ENCODE measurements around the gene IARS2. TPM values are rescaled to one million over a fixed set of nuclear protein-coding genes. Genes with fewer than 3 reads are reported as not detected.

Gene IARS2
- total RNA-seq, 1 experiment from 2014 or later = 72.9 TPM

DNA sequence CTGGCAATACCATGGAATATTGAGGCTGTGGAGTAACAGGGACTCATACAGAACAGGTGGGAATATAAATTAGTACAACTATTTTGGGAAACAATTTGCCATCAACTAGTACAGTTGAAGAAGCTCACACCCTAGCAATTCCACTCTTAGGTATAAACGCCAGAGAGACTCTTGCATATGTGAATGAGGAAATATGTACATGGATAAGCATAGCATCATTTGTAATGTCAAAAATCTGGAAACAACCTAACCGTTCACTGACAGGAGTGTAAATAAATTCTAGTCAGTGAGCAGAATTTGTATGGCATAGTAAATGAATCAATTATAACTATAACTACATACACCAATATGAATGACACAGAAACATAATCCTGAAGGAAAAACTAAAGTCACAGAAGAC, 94.6 kb downstream of the IARS2 start:
- H3K4me3 Mint-ChIP-seq = no peak overlapping the region
- H4K5ac ChIP-seq (ENCODE audit: insufficient read length, low read depth, low read length) = no peak overlapping the region
- H3K18ac ChIP-seq (ENCODE audit: insufficient read length, low read depth, low read length) = no peak overlapping the region
- no peak overlapping the region for H2BK20ac ChIP-seq (ENCODE audit: low read depth, low read length, poor library complexity, severe bottlenecking)
- no peaks in the 10 kb centered on the region for H3K27me3 ChIP-seq (ENCODE audit: insufficient read depth, low read length)
- no peak overlapping the region for H3K9ac ChIP-seq (ENCODE audit: extremely low read depth, insufficient read length, low read length)
- H3K56ac ChIP-seq (ENCODE audit: insufficient read length, low read depth, low read length) = no peak overlapping the region
- H3K27ac Mint-ChIP-seq = no peak overlapping the region
- H3K4me1 ChIP-seq (ENCODE audit: insufficient read depth, low read length) = no peaks in the 10 kb centered on the region
- H3T11ph ChIP-seq (ENCODE audit: low read length) = no peak overlapping the region
- no peak overlapping the region for H2AFZ ChIP-seq (ENCODE audit: low read length)
- H2BK120ac ChIP-seq (ENCODE audit: low read depth, low read length, poor library complexity, severe bottlenecking) = no peak overlapping the region
- H3K9me3 Mint-ChIP-seq = no peaks in the 10 kb centered on the region
- no peak overlapping the region for H3K4me2 ChIP-seq (ENCODE audit: insufficient read depth, insufficient read length, low read length)
- no peak overlapping the region for H3K27ac ChIP-seq (ENCODE audit: insufficient read length, low read depth, low read length)
- no peak overlapping the region for H4K8ac ChIP-seq (replicated peaks; ENCODE audit: insufficient read length, low read depth, low read length)
- H2BK12ac ChIP-seq (ENCODE audit: insufficient read length, low read depth, low read length) = no peak overlapping the region
- TF ChIP-seq, protein P1, sequence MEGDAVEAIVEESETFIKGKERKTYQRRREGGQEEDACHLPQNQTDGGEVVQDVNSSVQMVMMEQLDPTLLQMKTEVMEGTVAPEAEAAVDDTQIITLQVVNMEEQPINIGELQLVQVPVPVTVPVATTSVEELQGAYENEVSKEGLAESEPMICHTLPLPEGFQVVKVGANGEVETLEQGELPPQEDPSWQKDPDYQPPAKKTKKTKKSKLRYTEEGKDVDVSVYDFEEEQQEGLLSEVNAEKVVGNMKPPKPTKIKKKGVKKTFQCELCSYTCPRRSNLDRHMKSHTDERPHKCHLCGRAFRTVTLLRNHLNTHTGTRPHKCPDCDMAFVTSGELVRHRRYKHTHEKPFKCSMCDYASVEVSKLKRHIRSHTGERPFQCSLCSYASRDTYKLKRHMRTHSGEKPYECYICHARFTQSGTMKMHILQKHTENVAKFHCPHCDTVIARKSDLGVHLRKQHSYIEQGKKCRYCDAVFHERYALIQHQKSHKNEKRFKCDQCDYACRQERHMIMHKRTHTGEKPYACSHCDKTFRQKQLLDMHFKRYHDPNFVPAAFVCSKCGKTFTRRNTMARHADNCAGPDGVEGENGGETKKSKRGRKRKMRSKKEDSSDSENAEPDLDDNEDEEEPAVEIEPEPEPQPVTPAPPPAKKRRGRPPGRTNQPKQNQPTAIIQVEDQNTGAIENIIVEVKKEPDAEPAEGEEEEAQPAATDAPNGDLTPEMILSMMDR (conservative IDR thresholded peaks at IDR 0.05) = no peak
- no peak for DNase-seq
- no peaks in the 10 kb centered on the region for H3K4me1 Mint-ChIP-seq
- no peaks in the 10 kb centered on the region for H3K79me2 ChIP-seq (ENCODE audit: insufficient read depth, low read length)
- no peaks in the 10 kb centered on the region for H3K23me2 ChIP-seq (ENCODE audit: insufficient read length, low read depth, low read length, poor library complexity, severe bottlenecking)
- peaks cover 19 to 46% (median 30%) of the 10 kb centered on the region in 3 experiments; a peak in 6 of 7 replicates for H3K36me3 Mint-ChIP-seq (ENCODE audit: insufficient read depth in 1 of 3, low read depth in 3 of 3)
- no peak overlapping the region for H4K91ac ChIP-seq (ENCODE audit: insufficient read length, low read depth, low read length)
- H2BK5ac ChIP-seq (ENCODE audit: insufficient read length, low read length) = no peak overlapping the region
- H4K20me1 ChIP-seq (ENCODE audit: control insufficient read depth, insufficient read depth, insufficient read length) = no peaks in the 10 kb centered on the region
- WGBS (ENCODE audit: extremely low coverage, insufficient read length, low lambda C conversion rate) = no CpG with 5 or more reads among the region's 2 CpGs
- no peak overlapping the region for H3K23ac ChIP-seq (ENCODE audit: insufficient read length, low read depth, low read length)
- H3K9me3 ChIP-seq (ENCODE audit: control insufficient read depth, low read depth, low read length) = no peaks in the 10 kb centered on the region
- no peaks in the 10 kb centered on the region for H3K79me1 ChIP-seq (ENCODE audit: insufficient read depth, low read depth, low read length, poor library complexity, severe bottlenecking)
- no peak overlapping the region for H3K4ac ChIP-seq (ENCODE audit: low read depth, low read length)
- no peak overlapping the region for H2AK5ac ChIP-seq (ENCODE audit: insufficient read length, low read length)
- no peak overlapping the region for H2BK15ac ChIP-seq (ENCODE audit: low read depth, low read length)
- H3K14ac ChIP-seq (ENCODE audit: insufficient read depth, low read length) = no peak overlapping the region
- H3K27me3 Mint-ChIP-seq (ENCODE audit: low read depth) = no peaks in the 10 kb centered on the region
